ENCODE results near the gene COMMD2.

The COMMD2 gene

DNA sequence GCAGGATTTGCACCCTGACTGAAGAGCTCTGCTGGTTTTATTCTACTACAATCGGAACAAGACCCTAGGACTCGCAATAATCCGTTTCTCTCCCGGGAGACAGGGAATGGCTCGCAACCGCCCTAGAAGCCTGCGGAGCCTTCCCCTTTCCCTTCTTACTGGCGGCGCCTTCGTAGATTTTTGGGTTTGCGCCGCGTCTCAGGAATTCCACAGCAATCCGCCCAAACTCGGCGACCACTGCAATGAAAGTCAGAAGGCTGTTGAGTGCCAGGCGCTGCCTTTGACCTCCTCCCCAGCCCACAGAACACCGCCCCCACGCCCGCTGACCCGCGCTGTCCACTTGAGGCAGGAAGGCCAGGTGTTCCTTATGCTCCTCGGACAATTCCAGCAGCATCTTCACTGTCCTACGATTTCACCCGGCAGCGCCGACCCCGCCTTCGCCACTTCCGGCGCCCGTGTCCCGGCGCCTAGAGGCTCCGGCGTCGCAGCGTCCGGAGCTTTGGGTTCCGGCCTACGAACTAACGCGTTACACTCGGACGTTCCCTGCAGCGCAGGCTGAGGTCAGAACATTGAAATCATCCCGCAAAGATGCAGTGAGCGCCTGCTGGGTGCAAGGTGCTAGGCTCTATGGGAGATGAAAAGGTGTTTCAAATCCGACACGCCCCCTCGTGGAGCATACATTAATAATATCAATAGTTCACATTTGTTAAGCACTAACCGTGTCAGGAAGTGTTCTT, at the start of gene COMMD2:
COMMD2 (minus strand) TSS at position 439 of the 737 bp plus-strand sequence; CDS start at position 394, 45 bp downstream.
- peak; percentile 49 for DNase-seq (ENCODE audit: low read depth)

DNA sequence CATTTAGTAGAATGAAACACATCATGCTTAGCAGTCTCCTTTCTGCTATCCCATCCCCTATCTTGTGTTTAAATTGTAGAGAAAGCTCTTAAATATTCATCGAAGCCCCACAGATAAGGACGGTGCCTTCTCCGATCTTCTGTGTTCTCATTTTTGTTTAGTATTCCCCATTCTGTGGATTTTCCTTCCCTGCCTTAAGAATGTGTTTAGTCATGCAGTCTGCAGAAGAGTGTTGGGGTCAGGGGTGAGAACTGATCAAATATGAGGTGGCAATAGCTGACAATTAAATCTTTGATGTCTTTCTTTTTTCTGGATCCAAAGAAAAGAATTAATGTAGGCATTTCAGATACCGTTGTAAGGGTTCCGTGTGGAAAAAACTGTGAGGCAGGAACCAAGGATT, 49.4 kb upstream of the COMMD2 start:
- no peak for DNase-seq (ENCODE audit: low read depth)

- no peak for DNase-seq (ENCODE audit: low read depth)
Measured at GRCh38 chr3:149801195-149801594, 48.9 kb upstream of the COMMD2 start.

GRCh38 chr3:149800693-149801092, 48.4 kb upstream of the COMMD2 start:
- DNase-seq (ENCODE audit: low read depth) = no peak

GRCh38 chr3:149796026-149796425, 43.7 kb upstream of the COMMD2 start:
- DNase-seq (ENCODE audit: low read depth) = no peak

DNA sequence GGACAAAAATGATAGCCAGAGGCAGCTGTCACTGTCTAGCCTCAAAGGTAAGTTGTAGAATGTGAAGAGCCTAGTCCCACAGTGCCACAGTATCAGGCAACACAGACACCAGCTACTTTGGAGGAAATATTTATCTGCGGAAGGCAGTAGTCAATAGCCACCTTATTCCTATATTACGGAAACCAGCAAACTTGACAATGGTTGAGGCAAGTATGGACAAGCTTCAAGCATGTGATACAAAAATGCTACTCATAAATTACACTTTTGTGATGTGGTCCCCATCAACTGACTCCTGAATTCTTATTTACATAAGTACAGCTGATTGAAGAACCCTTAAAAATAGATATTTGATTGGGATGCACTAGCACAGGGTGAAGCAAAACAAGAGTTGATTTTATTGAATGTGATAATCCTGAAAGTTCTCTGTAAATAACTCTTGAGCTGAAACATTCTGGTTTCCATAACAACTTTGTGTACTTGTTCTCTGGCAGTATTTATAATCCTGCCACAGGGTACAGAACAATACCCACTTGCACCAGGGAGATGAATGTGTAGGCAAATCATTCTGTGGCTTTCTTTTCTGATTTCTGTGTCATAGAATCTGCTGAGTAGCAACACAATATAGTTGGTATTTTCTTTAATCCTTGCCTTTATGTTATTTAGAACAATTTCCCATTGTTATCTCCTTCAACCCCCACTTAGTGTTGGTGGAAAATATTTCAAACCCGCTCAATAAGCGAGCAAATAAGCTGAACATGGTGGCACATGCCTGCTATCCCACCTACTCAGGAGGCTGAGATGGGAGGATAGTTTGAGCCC, 40.4 kb upstream of the COMMD2 start, which contains the start of gene ANKUB1:
ANKUB1 (minus strand) TSS at position 103 of the 819 bp plus-strand sequence. CDS start 188 bp downstream, outside the sequence.
- no peak for DNase-seq (ENCODE audit: low read depth)

DNA sequence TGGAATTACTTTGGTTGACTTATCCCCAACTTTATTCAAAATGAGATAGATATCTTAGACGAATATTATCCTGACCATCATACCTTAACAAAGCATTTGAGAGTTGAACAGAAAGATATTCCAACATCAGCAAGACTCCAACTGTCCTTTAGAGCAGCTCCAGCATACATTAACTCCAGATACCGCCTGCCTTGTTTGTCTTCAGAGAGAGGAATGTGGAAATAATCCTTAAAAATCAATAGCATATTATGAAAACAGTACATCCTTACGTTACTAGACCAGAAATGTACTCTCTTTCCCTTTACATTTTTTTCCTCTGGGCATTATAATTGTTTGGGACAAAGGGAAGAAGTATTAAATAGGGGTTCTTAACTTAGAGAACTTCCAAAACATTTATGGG, 38.4 kb upstream of the COMMD2 start:
- no peak for DNase-seq (ENCODE audit: low read depth)

- DNase-seq (ENCODE audit: low read depth) = peak; percentile 28
Measured at GRCh38 chr3:149790268-149790667, 38.0 kb upstream of the COMMD2 start.

DNA sequence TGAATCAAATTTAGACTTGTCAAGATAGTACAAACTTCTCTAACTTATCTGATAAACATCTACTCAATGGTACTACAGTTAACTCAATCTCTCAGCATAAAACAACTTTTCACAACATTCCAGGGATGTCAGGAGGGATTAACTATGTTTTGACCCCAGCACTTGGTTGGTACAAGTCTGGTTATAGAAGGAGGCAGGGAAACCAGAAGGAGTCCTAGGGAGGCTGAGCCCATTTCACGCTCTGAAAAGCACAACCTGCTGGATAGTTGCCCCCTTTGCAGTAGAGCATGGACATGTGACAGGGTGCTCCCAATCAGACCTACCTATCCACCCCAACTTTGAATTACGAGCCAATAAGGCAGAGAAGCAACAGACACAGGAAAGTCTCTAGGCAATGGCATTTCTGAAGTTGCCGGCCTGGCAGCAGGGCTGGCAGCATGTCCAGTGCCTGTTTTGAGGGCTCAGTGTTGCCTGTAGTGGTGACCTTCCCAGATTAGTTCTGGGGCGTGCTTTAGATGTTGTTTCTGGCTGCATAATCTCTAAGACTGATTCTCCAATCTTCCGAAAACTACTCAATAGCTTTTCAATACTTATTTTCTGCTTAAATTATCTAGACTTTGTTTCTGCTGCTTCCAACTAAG, 31.9 kb upstream of the COMMD2 start:
- no peak for DNase-seq (ENCODE audit: low read depth)

DNA sequence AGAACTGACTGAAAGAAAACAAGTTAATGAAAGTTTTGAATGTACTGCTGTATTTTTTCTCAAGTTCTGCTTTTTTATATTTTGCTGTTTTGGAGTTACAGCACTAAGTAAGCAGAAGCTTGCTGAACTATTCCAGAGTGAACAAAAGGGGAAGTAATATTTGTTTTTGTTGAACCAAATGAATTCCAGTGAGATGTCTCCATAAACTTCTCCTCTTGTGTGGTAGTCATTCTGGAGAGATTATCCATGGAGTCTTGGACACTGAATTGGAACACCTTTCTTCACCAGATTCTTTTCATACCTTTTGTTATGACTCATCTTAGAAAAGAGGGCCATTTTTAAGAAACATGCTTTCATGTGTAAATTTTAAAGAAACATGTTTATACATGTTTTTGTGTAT, 31.3 kb upstream of the COMMD2 start:
- DNase-seq (ENCODE audit: low read depth) = peak; percentile 49

GRCh38 chr3:149781741-149782140, 29.5 kb upstream of the COMMD2 start:
- DNase-seq (ENCODE audit: low read depth) = no peak

GRCh38 chr3:149781211-149781610, 28.9 kb upstream of the COMMD2 start:
- no peak for DNase-seq (ENCODE audit: low read depth)

- no peak for DNase-seq (ENCODE audit: low read depth)
Measured at GRCh38 chr3:149777414-149778214, 25.3 kb upstream of the COMMD2 start.

- DNase-seq (ENCODE audit: low read depth) = no peak
Measured at GRCh38 chr3:149776170-149776569, 23.9 kb upstream of the COMMD2 start.

DNA sequence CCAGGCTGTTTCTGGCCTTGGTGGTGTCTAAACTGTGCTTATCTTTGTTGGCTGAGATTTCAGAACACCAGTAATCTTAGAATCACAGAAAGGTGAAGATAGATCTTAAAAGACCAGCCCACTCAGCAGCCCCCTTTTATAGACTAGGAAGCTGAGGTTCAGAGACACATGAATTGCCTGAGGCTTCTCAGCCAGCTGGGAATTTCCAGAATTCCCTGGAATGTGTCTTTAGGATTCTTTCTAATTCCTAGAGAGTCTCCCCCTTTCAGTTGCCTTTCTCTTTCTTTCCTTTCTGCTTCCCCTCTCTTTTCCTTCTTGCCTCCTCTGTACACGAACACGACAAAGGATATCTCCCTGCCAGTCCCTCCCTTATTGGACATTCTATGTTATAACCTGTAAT, 20.6 kb upstream of the COMMD2 start:
- no peak for DNase-seq (ENCODE audit: low read depth)

GRCh38 chr3:149771652-149772271, 19.5 kb upstream of the COMMD2 start:
- no peak for DNase-seq (ENCODE audit: low read depth)

DNA sequence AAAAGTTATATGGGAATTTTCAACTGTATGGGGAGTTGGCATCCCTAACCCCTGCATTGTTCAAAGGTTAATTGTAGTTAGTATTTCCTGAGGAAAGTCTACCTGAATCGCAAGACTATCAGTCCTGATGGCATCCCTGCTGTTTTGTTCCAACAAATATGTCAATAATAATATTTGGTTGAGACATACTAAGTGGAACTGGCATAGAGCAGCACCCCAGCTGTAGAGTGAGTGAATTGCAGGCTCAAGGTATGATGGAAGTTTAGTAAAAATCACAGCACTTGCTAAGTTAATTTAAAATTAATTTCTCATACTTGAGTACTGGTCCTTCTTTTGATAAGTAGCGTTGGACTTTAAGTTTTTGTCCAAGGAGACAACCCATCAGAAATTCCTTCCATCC, 18.0 kb upstream of the COMMD2 start:
- DNase-seq (ENCODE audit: low read depth) = no peak

DNA sequence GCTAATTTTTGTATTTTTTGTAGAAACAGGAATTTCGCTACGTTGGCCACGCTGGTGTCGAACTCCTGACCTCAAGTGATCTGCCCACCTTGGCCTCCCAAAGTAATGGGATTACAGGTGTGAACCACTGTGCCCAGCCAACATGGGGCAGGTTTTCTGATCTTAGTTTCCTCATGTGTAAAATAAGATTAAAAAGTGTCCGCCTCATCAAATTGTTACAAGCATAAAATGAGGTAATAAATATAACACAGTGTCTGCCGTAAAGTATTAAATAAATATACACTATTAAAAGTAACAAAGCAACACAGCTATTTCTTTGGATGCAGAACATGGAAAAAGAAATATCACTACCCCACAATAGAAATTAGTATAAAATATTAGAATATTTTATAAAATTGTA, 16.4 kb upstream of the COMMD2 start:
- DNase-seq (ENCODE audit: low read depth) = no peak

DNA sequence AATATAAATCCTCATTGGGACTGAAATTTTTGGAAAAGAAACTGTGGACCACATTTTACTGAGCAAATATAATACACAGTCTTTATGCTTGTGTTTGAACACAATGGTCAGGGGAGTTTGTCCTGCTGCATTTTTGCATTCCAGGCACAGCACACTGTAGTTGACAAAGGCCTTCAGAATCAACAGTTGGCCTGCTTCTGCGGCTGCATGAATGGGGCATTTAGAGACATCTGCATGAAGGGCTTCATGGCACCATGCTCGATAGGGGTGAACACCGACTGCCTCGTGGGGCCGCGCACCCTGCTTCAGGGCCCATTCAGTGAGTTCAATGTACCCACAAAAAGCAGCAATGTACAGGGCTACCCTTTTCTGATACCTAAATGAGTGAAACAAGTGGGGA, 15.4 kb upstream of the COMMD2 start:
- no peak for DNase-seq (ENCODE audit: low read depth)

DNA sequence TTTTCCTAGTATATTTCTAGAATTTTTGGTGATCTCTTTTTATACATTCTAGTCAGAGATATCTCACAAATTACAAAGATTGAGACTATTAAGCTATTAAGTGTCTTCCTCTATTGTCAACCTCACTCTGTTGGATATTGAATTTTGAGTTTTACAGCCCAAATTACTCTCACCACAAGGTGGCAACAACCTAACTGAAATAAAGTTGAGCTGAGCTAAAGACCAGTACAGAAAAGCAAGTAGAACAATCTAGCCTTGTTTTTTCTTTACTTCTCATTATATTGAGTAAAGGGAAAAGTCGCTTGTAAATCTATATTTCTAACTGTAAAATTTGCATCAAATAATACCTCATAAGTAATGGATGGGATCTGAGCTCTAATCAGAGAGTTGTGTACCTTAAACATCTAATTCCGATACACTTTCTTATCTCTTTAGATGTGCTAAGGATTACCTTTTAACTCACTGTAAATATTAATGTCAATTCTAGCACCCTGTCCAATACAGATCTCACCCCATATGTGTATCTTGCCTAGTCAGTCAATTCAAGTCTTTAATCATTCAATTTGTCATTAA, 13.6 kb upstream of the COMMD2 start:
- no peak for DNase-seq (ENCODE audit: low read depth)

- no peak for DNase-seq (ENCODE audit: low read depth)
Measured at GRCh38 chr3:149764302-149764701, 12.0 kb upstream of the COMMD2 start.

All from GM04503 (cell line).